D341Med (cell line): ENCODE results near the gene DNAAF5.

Experiments
- DNase-seq: peaks from one replicate; pipeline ENCODE4 v3.0.0; 2012; ENCODE audit warnings: low spot score

The DNAAF5 gene

DNA sequence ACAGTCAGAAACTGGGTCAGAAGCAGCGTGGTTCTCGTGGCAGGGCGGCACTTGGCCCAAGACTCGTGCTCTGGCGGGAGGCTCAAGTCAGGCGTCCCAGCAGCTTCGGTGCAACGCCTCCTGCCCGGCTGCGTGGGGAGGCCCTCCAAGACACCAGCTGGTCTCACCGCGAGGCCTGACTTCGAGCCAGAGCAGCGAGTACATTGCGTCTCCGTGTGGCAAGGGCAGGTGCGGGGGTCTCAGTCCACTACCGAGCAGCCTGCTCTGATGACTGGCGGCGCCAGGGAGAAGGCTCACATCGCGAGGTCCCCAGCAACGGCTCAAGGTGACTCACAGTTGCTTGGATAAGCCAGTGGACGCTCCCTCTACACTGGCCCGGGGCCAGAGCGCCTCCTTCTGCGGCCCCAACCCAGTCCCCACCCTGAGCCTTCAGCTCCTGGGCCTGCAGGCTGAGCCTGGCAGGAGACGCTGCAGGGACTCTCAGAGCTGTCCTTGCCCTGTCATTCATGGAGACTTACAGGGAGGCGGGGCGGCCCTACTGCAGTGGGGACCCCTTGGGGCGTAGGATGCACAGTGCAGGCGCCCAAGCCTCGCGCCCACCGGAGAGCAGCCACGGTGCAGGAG, 42.5 kb downstream of the DNAAF5 start:
- DNase-seq = peak; percentile 69

DNA sequence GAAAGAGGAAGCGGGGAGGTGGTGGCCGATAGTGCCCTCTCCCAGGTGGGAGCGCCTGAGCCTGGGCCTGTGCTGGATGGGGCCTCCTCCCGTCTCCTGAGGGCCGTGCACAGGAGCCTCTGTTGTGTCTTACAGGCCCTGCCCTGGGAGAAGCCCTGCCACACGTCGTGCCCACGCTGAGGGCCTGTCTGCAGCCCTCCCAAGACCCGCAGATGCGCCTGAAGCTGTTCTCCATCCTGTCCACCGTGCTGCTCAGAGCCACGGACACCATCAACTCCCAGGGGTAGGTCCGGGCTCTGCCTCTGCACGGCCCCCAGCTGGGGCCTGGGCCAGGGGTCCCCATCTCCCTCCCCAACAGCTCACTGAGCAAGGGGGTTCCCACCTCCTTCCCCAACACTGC, 43.8 kb downstream of the DNAAF5 start:
- no peak for DNase-seq

DNA sequence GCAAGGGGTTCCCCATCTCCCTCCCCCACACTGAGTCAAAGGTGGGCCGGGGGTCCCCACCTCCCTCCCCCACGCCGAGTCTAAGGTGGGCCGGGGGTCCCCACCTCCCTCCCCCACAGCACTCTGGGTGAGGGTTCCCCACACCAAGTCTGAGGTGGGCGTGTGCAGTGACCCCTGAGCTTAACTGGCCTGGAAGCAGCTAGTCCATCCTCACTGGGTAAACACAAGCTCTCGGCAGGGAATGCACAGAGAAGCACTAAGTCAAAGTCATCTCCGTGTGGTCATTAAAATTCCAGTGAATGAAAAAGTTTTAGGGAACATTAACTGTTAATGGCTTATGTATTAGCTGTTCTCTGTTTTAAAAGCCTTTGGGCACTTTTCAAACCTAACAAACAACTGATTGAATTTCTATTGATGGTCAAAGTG, 44.3 kb downstream of the DNAAF5 start:
- DNase-seq = no peak

DNA sequence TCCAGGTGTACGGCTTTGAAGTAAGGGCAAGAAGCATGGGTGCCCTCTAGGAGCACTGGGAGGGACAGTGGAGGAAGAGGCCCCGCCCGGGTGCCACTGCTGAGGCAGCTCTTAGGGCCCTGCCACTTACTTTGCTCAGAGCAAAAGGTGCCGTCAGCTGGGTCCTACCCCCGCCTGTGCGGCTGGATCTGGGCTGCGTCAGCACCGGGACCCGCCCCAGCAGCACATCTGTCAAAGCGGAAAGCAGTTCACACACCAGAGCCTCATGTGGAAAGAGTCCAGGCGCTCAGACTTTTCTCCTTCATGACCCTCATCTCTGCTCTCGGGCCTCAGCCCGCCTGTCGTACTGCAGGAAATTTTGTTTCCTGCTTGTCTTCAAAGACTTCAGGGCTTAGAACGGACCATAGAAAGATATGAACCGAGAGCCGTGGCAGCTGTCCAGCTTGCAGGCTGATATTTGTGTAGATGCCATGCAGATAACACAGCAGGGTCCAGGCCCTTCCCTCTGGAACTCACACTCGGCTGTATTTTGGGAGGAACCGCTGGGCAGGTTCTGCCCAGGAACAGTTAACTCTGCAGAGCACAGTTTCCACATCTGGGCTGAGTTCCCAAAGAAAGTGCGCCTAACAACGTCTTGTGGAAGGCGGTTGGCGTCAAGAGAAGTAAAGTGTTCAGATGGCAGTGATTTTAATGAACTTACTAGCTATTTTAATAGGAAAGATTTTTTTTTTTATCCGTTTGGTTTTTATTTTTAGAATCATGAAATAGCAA, 44.9 kb downstream of the DNAAF5 start:
- no peak for DNase-seq

DNA sequence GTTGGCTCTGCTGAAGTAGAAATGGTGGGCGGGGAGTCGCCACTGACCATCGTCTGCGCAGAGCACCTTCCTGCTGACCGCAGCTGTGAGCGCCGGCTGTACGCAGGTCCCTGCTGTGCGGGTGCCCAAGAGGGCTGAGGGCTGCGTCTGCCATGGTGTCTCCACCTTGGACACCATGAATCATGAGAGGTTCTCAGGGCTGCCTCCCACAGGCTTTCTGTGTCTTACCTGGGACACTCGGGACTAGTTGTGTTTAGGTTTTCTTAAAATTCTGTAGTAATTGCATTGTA, 45.5 kb downstream of the DNAAF5 start:
- DNase-seq = no peak

DNA sequence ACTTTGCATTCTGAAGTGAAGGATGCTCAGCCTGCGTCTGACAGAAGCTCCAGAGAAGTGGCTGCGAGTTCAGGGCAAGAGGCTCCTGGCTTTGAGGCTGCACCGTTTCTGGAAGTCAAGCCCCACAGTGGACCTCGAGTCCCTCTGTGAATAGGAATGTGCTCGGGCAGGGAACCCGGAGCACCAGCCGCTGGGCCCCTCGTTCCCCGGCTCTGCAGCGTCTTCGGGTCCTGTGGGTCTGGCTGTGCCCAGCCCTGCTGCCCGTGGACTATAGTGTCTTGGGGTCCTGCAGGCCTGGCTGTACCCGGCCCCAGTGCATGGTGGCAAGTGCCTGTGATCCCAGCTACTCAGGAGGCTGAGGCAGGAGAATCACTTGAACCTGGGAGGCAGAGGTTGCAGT, 45.9 kb downstream of the DNAAF5 start:
- no peak for DNase-seq

DNA sequence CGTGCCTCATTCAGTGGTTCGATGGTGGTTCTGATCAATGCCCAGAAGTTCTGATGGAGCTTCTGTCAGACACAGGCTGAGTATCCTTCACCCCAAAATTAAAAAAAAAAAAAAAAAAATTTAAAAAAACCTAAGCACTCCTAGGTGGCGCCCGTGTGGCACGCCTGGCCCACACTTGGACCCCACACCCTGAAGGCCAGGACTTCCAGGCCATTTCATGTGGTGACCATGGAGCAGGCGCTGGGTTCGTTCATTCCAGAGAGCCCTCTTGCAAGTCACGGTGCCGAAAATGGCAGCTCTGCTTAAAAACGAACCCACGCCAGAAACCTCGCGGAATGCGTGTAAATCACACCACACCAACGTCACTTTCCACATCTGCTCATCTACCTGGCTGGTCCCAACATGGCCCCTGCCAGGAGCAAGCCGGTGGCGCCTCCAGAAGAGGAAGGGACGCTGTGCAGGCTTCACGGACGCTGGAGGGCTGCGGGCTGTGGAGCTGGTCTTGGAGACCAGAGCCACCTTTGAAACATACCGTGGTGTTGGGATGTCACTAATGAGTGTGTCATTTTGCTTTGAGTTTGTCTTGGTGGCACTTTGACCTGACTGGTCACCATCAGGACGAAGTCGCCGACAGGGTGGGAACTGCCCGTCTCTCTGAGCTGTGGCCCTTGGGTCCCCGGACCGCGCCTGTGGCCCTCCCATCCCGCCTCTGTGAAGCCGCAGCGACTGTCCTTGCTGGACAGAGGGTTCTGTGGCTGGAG, 46.5 kb downstream of the DNAAF5 start:
- DNase-seq = no peak

DNA sequence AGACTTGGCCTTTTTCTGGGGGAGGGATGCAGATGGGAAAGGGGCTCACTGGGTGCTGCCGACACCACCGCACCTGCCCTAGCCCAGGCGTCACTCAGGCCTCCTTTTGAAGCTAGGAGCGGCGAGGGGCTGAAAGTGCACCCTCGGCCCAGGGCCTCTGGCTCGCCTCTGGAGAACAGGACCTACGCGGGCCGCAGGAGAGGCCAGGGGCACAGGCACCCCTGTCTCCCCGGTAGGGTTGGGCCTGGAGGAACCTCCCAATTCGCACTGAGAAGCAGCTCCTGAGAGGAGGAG, 47.1 kb downstream of the DNAAF5 start:
- no peak for DNase-seq

DNA sequence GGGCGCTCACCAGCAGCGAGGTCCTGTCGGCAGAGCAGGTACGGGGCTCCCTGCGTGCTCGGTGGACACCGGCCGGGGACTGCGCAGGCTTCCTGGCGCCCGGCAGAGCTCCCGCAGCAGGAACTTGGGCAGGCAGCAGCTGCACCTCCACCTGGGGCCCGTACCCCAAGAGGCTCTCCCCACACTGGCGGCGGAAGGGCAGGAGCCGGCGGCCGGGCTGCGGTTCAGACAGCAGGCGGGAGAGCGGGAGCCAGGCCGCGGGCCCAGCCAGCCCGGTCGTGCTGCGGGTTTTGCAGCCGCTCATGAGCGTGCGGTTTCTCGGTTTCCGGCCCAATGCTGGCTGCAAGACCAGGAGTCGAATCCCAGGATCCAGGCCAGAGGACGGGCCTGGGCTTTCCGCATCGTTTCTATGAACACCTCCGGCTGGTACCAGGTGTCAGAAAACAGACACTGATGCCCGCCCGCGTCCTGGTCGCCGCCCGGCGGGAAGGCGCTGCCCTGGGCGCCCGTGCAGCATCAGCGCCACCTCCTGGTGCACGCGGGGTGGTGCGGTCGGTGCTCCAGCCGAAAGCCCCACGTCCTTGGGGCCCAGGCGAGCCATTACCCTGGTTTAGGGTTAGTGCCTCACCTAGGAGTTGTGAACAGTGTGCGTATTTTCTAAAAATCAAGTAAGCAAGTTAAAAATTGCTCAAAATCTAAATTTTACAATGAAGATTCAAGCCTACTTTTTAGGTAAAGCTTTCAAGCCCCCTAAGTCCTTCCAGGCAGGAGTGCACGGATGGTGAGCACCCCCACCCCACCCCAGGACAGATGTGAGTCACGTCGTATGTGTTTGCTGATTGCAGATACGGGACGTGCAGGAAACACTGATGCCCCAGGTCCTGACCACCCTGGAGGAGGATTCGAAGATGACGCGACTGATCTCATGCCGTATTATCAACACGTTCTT, 47.9 kb downstream of the DNAAF5 start:
- peak; percentile 94 for DNase-seq

DNA sequence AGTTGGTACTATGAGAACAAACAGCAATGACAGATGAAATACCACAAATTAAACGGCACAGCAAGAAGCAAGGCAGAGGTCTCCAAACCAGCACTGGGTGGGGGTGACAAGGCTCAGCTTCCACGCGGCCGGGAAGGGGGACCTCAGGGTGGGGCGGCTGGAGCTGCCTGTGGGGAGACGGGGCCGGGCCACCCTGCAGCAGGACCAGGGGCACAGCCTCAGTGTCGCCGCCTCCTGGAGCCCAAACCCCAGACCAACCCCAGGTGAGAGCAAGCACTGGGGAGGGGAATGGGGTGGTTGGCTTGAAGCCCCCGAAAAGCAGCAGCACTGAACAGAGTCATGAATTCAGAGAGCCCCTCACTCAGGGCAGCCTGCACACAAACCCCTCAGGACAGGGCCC, 49.9 kb downstream of the DNAAF5 start:
- DNase-seq = peak; percentile 36

DNA sequence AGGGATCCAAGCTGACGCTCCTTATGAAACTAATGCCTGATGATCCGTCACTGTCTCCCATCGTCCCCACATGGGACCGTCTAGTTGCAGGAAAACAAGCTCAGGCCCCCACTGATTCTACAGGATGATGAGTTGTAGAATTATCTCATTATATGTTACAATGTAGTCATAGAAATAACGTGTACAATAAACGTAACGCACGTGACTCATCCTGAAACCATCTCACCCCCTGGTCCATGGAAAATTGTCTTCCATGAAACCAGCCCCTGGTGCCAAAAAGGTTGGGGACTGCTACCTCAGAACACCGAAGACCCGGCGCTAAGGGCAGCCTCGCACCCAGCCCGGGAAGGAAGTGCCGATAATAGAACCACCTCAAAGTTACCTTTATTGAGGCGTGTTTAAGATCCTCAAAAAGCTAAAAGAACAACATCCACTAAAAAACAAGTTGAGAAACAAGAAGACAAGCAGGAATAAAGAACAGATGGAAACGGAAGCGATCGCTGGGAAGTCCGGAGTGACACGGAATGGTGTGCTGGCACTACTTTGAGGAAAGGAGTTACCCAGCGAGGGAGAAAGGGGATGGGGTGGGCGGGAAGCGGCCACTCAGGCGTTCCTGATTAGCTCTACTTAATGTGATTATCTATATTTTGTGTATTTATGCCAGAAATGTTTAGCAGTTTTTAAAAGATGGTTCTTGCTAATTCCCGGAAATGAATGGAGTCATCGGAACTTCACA, 50.7 kb downstream of the DNAAF5 start:
- DNase-seq = no peak

DNA sequence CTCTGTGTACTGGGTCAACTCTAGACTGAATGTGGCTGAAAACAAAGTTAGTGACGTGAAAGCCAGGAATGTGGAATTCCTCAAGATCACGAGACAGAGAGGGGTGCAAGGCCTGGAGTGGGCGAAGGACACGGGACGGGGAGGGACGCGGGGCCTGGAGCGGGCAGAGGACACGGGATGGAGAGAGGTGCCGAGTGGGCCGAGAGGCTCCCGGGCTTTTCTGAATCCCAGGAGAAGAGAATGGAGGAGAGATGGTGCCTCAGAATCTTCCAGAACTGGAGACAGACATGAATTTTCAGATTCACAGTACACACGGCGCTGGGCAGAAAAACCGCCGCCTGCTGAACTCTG, 51.2 kb downstream of the DNAAF5 start:
- no peak for DNase-seq

DNA sequence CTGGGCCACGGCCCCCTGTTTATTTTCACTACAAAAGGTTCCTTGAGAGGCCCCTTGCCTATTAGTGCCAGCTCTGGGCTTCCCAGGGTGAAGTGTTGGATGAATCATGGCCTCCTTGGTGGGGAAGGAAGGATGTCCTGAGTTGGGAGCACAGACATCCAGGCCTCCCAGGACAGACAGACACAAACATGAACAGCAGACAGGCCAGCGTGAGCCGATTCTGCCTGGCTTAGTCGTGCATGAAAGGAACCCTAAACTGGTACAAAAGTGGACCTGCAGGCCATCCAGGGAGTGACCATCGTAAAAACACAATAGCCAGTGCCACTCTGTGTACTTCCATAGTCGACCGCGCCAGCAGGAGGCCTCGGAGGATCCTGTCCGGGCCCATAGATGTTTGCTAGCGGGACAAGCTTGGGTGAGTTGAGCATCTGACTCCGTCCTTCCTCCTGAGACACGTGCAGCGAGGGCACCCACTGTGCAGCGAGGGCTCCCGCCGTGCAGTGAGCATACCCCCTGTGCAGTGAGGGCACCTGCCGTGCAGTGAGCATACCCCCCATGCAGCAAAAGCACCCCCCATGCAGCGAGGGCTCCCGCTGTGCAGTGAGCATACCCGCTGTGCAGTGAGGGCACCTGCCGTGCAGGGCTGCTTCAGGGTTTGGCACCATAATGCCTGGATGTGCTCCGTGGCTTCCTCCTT, 51.9 kb downstream of the DNAAF5 start:
- peak; percentile 49 for DNase-seq

DNA sequence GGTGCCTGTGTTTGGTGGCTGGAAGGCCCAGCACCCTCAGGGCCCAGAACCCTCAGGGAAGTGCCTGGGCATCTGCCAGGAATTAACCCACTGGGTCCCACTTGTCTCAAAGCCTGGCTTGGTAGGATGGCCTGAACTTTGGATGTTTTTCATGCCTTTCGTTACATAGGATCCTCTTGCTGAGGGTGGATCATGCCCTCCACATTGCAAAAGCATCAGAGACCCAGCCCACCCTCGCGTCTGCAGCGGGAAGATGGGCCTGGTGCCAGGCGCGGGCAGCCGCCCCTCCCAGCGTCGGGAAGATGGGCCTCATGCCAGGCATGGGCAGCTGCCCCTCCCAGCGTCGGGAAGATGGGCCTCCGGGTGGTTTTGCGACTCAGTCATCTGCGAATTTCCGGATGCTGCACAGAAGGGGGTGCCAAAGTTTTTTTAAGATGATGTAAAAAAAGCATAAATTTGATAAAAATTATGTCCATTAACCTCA, 52.5 kb downstream of the DNAAF5 start:
- DNase-seq = peak; percentile 62

DNA sequence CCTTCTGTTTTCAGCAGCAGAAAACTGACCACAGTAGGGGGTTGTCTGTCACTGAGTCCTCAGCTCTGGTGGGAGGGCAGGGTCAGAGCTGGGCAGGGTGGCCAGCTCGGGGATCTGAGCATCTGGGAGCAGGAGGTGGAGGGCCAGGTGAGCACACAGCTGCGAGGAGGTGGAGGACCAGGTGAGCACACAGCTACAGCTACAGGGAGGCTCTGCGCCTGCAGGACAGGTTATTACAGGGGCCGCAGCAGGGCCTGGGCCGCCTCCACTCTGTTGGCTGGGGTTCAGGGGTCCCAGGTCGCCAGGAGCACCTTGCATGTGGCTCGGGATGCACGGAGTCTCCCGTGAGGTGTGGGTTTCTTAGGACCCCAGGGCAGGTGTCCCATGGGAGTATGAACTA, 53.0 kb downstream of the DNAAF5 start:
- peak; percentile 30 for DNase-seq

DNA sequence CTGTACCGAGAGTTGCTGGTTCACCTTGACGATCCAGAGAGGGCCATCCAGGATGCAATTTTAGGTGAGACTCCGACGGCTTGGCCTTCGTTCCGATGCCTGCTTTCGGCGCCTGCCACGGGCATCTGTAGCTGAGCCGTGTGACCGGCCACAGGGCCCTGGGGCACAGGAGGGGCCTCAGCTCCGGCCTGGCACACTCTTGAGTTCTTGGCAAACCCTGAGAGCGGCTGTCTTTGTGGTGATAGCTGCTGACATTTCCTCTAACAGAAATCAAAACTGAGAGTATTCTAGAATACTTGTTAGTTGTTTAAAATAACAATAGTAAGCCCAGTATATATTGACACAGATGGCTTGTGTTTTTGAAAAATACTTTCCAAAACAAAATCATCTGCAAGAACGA, 53.6 kb downstream of the DNAAF5 start:
- DNase-seq = peak; percentile 20

DNA sequence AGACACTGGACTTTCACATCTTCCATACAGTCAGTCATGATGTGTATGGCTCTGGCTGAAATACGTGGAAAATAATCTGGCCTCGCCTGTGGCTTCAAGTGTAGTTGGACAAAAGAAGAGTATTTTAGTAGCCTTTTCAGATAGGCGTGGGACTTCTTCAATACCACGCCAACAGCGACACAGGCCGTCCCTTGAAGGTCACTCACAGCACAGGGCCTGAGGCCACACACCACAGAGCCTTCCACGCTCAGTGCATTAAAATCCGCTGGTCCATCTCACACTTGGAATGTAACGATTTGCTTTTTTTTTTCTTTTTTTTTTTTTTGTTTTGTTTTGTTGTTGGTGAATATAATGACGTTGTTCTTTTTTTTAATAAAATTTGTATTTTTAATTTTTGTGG, 54.0 kb downstream of the DNAAF5 start:
- no peak for DNase-seq

DNA sequence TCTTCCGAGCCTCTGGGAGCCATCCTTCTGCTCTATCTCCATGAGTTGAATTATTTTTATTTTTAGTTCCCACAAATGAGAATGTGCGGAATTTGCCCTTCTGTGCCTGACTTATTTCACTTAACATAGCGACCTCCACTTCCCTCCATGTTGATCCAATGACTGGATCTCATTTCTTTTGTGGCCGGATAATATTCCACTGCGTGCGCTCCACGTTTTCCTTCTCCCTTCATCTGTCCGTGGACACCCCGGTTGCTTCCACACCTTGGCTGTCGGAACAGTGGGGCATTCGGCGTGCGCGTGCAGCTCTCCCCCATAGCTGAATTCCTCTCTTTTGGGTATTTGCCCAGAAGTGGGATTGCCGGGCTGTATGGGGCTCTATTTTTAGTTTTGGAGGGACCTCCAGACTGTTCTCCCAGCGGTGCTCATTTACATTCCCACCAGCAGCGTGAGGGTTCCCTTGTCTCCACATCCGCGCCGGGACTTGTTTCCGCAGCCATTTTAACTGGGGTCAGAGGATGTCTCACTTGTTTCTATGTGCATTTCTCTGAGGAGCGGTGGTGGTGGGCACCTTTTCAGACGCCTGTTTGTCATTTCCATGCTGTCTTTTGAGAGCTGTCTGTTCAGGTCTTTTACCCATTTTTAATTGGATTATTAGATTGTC, 54.8 kb downstream of the DNAAF5 start:
- DNase-seq = no peak

DNA sequence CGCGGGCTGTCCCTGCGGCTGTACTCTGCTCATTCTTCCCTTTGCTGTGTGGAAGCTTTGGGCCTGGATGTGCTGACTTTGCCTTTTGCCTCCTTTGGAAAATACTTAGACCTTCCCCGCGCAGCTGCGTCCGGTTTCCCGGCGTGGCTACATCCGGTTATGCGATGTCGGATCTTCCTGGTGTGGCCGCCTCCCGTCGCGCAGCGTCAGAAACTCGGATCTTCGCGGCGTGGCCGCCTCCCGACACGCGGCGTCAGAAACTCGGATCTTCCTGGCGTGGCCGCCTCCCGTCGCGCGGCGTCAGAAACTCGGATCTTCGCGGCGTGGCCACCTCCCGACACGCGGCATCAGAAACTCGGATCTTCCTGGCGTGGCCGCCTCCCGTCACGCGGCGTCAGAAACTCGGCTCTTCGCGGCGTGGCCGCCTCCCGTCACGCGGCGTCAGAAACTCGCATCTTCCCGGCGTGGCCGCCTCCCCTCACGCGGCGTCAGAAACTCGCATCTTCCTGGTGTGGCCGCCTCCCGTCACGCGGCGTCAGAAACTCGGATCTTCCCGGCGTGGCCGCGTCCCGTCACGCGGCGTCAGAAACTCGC, 55.5 kb downstream of the DNAAF5 start:
- peak; percentile 29 for DNase-seq
